Motor neuron (in vitro differentiated cells): ENCODE results near the gene CEP85. TPM values are rescaled to one million over a fixed set of nuclear protein-coding genes. Genes with fewer than 3 reads are reported as not detected.
"Not testable (repeated sequence)": the region's sequence is repeated elsewhere in the genome, so short reads cannot be mapped to it uniquely, and the experiment has no call there.

ENCODE experiments used
- ATAC-seq, 8 experiments: fragments of 200-7000 bp; cut with Tn5 transposase; replicated peaks in 6 of 8; 2 replicates each; pipeline ENCODE4 v1.8.0; 2021; ENCODE audit warnings: mild to moderate bottlenecking in 8 of 8, moderate library complexity in 8 of 8
- H3K27ac ChIP-seq, 2 donors: fragments of 250-450 bp; sonication (Bioruptor Pico); 2 replicates each; pipeline ENCODE4 v1.9.0; 2021; ENCODE audit warnings: antibody characterized with exemption in 2 of 2, mild to moderate bottlenecking in 2 of 2, moderate library complexity in 1 of 2
- H3K4me1 ChIP-seq, 2 donors: fragments of 250-450 bp; sonication (Bioruptor Pico); replicated peaks in 1 of 2; 2 replicates each; pipeline ENCODE4 v1.6.1; 2021; ENCODE audit warnings: antibody characterized with exemption in 2 of 2, mild to moderate bottlenecking in 2 of 2, moderate library complexity in 1 of 2
- H3K4me3 ChIP-seq, 5 donors: fragments of 250-450 bp; sonication (Bioruptor Pico); 2 replicates each; pipeline ENCODE4 v1.9.0; 2021; ENCODE audit warnings: antibody characterized with exemption in 5 of 5, mild to moderate bottlenecking in 5 of 5, moderate library complexity in 4 of 5
- WGBS, 10 experiments: fragments of 450-650 bp; shearing (Covaris generic); methylation state at CpG; one replicate each; pipeline ENCODE4 v1.0.0; 2022; 5-methylcytosine and 5-hydroxymethylcytosine counted together
- in situ Hi-C, 9 experiments: fragments of 400-800 bp; cut with MboI; loops; one replicate each; pipeline ENCODE4 v1.15.0; 2021; ENCODE audit warnings: low sequenced_read_pairs in 9 of 9, low pct_unique_long_range_greater_than_20kb in 2 of 9; ENCODE audit not compliant: unreplicated experiment in 9 of 9
- total RNA-seq, 8 experiments: library from RNA; unstranded; fragments of 300-600 nt; gene quantifications; 2 replicates each; pipeline versions ENCODE4 v1.2.3 to v1.2.4, GENCODE V29; 2022

CEP85 gene
- total RNA-seq, 8 experiments from 2014 or later: 8.6 to 39.1 (median 19.6) TPM

DNA sequence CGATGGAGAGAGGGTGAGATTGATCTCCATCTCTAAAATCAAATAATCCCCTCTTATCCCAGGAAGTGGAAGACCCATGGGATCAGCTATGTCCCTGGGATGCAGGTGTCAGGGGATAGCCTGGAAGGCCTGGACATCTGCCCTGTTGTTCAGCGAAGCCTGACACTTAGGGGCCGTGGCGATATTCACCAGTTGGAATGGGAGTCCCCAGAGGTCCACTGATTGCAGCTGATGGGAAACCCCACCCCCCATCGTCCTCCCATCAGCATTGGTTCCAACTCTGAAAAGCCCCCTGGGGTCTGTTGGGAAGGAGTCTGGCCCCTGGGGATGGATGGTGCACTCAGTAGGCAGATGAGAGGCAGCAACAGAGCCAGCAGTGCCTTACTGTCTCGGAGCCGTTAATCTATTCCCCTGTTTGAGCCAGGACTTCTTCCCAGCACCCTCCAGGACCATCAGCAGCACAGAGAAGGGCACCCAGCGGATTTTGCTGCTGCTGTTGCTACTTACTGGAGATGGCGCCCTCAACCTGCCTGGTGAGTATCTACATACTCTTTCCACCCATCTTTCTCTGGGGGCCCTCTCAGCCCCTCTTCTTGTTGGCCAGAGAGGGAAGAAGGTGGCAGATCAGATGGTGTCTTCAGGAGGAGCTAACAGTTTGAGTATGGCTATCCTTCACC, 30.2 kb upstream of the CEP85 start:
- in situ Hi-C loops: no loop called here
- no peak for ATAC-seq
- H3K4me1 ChIP-seq: peaks cover 0 to 6% of the 10 kb centered on the region in 2 donors
- no peak overlapping the region for H3K27ac ChIP-seq
- 63 to 100% (median 75%) methylated on average over 1 to 9 of the region's 9 CpGs; no CpG with 5 or more reads in 2 of the 10 experiments for WGBS, 10 experiments
- no peak overlapping the region for H3K4me3 ChIP-seq

DNA sequence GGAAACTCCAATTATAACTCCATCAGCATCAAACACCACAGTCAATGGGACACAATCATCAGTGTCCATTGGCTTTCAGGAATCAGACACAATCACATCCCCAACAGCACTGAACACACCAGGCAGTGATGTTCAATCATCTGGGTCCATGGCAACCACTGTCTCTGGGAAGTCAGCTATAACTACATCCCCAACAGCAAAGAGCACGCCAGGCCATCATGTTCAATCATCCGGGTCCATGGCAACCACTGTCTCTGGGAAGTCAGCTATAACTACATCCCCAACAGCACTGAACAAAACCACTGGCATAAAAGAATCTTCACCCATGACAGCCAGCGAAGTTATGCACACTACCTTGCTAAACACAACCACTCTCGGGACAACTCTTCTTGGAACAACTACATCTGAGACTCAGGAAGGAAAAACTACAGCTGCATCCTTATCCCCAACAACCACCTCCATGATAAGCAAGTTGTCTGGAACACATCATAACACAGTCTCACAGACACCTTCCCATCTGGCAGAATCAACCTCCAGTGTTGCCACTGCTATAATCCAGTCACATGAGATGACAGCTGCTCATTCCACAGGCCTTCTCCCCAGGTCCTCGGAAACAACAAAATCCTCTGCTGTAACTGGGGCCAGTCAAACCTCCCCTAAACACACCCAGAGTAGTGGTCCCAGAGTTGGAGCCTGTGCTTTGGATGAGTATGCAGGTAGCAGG, 23.7 kb upstream of the CEP85 start:
- no peak overlapping the region for H3K4me3 ChIP-seq
- WGBS, 10 experiments: 0 to 100% (median 67%) methylated on average over 1 to 5 of the region's 5 CpGs; no CpG with 5 or more reads in 1 of the 10 experiments
- peaks cover 3 to 11% of the 10 kb centered on the region in 2 donors for H3K4me1 ChIP-seq
- peak in 4 of 8 experiments; percentile 28 to 92 (median 40) for ATAC-seq
- H3K27ac ChIP-seq: no peak overlapping the region
- in situ Hi-C loops: no loop called here

DNA sequence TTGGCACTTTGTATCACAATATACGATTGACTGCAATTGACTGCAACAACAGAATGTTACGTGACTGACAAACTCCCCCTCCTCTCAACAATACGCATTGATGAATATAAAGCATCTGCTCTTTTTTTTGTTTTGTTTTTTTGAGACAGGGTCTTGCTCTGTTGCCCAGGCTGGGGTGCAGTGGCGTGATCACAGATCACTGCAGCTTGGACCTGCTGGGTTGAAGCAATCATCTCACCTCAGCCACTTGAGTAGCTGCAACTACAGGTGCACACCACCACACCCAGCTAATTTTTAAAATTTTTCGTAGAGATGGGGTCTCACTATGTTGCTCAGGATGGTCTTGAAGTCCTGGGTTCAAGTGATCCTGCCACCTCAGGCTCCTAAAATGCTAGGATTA, 21.3 kb upstream of the CEP85 start:
- Histone ChIP-seq H3K4me1 (peaks cover 3 to 11% of the 10 kb centered on the region in 2 donors), H3K27ac (no peak overlapping the region), H3K4me3 (no peak overlapping the region)
- in situ Hi-C loops: no loop called here
- 38 to 93% (median 78%) methylated on average over 1 to 5 of the region's 5 CpGs; no CpG with 5 or more reads in 2 of the 10 experiments for WGBS, 10 experiments
- no peak for ATAC-seq

DNA sequence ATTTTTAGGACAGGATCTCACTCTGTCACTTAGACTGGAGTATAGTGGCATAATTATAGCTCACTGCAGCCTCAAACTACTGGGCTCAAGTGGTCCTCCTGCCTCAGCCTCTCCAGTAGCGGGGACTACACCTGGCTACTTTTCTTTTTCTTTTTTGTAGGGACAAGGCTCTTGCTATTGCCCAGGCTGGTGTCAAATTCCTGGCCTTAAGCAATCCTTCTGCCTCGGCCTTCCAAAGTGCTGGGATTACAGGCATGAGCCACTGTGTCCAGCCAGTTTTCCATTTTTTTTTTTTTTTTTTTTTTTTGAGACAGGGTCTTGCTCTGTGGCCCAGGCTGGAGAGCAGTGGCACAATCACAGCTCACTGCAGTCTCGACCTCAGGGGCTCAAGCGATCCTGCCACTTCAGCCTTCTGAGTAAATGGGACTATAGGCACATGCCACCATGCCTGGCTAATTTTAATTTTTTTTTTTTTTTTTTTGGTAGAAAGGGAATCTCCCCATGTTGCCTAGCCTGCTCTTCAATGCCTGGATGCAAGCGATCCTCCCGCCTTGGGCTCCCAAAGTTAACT, 20.6 kb upstream of the CEP85 start:
- Histone ChIP-seq H3K27ac (no peak overlapping the region), H3K4me3 (no peak overlapping the region), H3K4me1 (peaks cover 3 to 11% of the 10 kb centered on the region in 2 donors)
- ATAC-seq: no peak
- in situ Hi-C loops: no loop called here
- WGBS, 10 experiments: 56 to 100% (median 78%) methylated on average over 2 to 6 of the region's 6 CpGs

DNA sequence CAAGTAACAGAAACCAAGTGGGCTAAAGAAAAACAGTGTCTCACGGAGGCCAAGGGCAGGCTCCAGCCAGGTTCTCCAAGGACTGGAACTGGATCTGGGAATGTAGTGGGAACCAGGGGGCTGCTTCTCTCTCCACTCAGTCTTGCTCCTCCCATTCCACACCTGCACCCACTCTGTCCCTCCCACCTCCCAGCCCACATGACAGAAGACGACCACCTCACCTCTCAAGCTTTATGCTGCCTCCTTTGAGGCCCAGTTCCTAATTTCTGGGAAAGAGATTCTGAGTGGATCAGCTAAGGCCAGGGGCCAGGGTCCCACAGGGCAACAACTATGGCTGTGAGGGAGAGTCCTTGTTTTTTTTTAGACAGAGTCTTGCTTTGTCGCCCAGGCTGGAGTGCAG, 18.8 kb upstream of the CEP85 start:
- no peak for ATAC-seq
- H3K4me1 ChIP-seq: peaks cover 3 to 6% of the 10 kb centered on the region in 2 donors
- H3K27ac ChIP-seq: no peak overlapping the region
- in situ Hi-C loops: no loop called here
- no peak overlapping the region for H3K4me3 ChIP-seq
- WGBS, 10 experiments: 0 to 60% (median 21%) methylated on average over 1 to 3 of the region's 3 CpGs; no CpG with 5 or more reads in 4 of the 10 experiments

DNA sequence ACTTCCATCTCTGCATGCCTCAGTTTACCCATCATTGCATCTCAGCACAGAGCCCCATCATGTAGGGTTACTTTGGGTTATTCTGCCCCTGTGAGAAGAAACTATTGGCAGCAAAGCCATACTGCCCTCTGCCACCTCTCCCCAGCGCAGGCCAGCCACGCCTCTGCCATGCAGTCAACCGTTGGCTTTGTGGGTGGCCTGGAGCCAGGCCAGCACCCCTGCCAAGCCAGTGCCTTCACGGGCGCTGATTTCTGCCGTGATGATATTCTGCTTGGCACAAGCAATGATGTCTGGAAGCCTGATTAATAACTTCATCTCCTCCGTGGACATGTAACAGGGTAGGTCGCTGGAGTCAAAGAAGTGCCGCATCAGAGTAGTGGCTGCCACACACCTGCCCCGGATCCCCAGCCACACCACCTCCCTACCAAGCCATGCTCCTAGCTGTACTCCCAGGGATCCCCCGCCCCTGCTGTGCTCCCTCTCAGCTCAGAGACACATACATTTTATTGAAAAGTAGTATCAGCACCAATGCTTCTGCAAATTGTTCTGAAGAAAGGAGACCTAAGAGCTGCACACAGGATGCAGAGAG, 15.0 kb upstream of the CEP85 start:
- 40 to 100% (median 100%) methylated on average over 1 to 8 of the region's 11 CpGs; no CpG with 5 or more reads in 4 of the 10 experiments for WGBS, 10 experiments
- no peak for ATAC-seq
- Histone ChIP-seq H3K27ac (no peak overlapping the region), H3K4me1 (peaks cover 5 to 8% of the 10 kb centered on the region in 2 donors), H3K4me3 (no peak overlapping the region)
- in situ Hi-C loops: no loop called here

DNA sequence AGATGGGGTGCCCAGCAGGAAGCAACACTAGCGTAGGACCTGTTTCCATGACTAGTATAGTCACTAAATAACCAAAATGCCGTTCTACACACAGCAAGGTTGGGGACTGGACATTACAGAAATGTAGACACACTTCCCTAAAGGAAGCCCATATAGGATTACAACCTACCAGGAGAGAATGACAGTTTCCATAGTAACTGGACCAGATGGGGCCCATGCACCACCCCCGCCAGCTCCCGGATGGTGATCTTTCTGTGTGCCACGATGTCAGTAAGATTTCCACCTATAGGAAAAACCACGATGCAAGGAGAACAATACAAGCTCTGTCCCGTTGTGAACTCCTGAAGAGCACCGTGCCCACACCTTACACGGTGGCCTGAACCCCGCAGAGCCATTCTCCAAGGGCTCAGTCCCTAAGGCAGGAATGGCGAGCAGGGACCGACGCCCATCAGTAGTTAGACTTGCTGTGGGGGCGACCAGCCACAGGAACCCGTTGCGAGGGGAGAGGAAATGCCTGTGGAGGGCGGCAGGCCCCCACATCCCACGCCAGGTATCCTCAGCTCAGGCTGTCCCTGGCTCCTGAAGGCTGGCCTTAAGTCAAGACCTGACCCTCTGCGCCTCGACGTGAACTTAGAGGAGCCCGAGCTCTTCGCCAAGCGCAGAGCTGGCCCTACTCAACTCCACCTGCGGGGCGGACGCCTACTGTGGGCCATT, 13.6 kb upstream of the CEP85 start:
- in situ Hi-C loops: no loop called here
- H3K4me3 ChIP-seq: no peak overlapping the region
- H3K4me1 ChIP-seq: peaks cover 9 to 13% of the 10 kb centered on the region in 2 donors
- no peak overlapping the region for H3K27ac ChIP-seq
- 30 to 79% (median 60%) methylated on average over 3 to 25 of the region's 27 CpGs; no CpG with 5 or more reads in 1 of the 10 experiments for WGBS, 10 experiments
- ATAC-seq: peak in 4 of 8 experiments; percentile 7 to 34 (median 23)

DNA sequence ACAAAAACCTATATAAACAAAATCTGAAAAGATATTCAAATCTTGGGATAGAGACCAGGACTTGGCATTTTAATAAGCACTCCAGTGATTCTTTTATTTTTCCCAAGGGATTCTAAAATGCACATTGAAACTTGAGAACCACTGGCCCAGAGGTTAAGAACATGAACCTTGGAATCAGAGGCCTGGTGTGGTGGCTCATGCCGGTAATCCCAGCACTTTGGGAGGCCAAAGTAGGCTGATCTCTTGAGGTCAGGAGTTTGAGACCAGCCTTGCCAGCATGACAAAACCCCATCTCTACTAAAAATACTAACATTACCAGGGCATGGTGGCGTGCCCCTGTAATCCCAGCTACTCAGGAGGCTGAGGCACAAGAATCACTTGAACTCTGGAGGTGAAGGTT, 12.9 kb upstream of the CEP85 start:
- in situ Hi-C loops: no loop called here
- ATAC-seq: no peak
- Histone ChIP-seq H3K4me1 (peaks cover 9 to 17% of the 10 kb centered on the region in 2 donors), H3K27ac (no peak overlapping the region), H3K4me3 (no peak overlapping the region)
- 27 to 100% (median 81%) methylated on average over 1 to 2 of the region's 2 CpGs; no CpG with 5 or more reads in 4 of the 10 experiments for WGBS, 10 experiments

DNA sequence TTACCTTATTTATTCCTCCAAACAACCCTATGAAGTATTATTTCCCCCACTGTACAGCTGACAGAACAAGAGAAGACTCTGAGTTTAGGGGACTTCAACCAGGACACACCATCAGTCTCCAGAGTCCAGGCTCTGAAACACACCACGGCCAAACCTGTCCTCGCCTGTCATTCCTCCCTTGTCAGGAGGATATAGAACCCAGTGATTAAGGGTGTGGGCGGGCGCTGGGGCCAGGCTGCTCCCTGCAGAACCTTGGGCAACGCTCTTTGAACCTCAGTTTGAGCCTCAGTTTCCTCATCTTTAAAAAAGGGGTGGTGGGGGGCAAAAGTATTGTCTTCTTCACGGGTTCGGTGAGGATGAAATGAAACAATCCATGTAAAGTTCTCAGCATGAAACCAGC, 9.4 kb upstream of the CEP85 start:
- H3K4me1 ChIP-seq: peaks cover 9 to 17% of the 10 kb centered on the region in 2 donors
- no peak overlapping the region for H3K27ac ChIP-seq
- ATAC-seq: no peak
- peak overlapping the region in 4 of 5 donors; percentile 28 to 43 (median 32) for H3K4me3 ChIP-seq
- WGBS, 10 experiments: 60 to 100% (median 73%) methylated on average over 1 to 7 of the region's 7 CpGs; no CpG with 5 or more reads in 3 of the 10 experiments
- in situ Hi-C loops: no loop called here

DNA sequence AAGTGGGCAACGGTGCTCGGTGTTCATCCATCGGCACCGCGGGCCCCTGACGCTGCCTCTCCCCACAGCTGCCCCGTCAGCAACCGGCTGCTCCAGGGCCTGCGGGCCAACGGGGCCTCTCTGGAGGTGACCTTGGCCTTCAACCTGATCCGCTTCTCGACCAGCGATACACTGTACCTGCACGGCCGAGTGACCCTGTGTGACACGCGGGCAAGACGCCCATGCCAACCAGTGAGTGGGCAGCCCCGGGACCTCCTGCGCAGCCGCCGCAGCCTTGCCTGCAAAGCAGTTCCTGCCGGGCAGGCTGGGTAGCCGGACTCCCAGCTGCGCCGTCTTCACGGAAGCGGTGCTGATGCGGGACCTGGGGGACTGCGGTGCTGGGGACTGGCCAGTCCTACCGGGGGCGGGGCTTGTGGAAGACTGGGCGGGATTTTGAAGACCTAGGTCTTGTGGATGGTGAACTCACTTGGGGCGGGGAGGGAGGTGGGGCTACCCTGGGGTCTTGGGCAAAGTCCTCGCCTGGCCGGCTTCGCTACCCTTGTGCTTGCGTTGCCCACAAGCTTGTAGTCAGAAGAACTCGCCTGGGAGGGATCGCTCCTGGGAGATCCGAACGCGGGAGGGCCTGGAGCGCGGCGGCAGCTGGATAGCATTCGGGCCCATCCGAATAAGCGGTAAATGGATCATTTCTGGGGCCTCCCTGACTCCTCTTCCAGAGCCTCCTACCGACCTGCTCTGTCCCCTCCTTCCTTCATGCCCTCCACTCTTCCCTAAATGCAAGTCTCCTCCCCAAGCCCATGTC, 8.8 kb upstream of the CEP85 start:
- in situ Hi-C loops: no loop called here
- H3K4me3 ChIP-seq: peak overlapping the region; percentile 23 to 43 (median 28)
- ATAC-seq: peak; percentile 93 to 96 (median 96)
- peaks cover 6 to 14% of the 10 kb centered on the region in 2 donors for H3K4me1 ChIP-seq
- H3K27ac ChIP-seq: no peak overlapping the region
- 0 to 41% (median 12%) methylated on average over 1 to 18 of the region's 50 CpGs; no CpG with 5 or more reads in 3 of the 10 experiments for WGBS, 10 experiments

DNA sequence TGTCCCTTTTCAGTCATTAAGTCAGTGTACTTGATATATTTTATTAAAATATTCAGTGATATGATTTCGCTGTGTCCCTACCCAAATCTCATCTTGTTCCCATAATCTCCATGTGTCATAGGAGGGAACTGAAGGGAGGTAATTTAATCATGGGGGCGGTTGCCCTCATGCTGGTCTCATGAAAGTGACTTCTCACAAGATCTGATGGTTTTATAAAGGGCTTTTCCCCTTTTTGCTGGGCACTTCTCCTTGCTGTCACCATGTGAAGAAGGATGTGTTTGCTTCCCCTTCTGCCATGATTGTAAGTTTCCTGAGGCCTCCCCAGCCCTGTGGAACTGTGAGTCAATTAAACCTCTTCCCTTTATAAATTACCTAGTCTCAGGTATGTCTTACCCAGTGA, 3.3 kb upstream of the CEP85 start:
- 40 to 100% (median 82%) methylated on average over 1 to 2 of the region's 2 CpGs; no CpG with 5 or more reads in 4 of the 10 experiments for WGBS, 10 experiments
- H3K4me3 ChIP-seq, ATAC-seq, in situ Hi-C loops, H3K4me1 ChIP-seq, H3K27ac ChIP-seq: not testable (repeated sequence)
